Lower lobe of right lung (tissue), 2 donors: ENCODE results near the gene IDH3G. TPM values are rescaled to one million over a fixed set of nuclear protein-coding genes. Genes with fewer than 3 reads are reported as not detected.

ENCODE experiments used
- ATAC-seq, 2 donors: fragments of 200-7000 bp; cut with Tn5 transposase; one replicate each; pipeline ENCODE4 v1.9.1; 2020 to 2022; ENCODE audit warnings: mild to moderate bottlenecking in 2 of 2, moderate library complexity in 2 of 2
- DNase-seq: peaks from one replicate; pipeline ENCODE4 v3.0.0-alpha.2; 2020
- H3K27ac ChIP-seq: fragments of 200-600 bp; one replicate; pipeline ENCODE4 v1.8.0; 2022
- H3K27me3 ChIP-seq: fragments of 200-600 bp; one replicate; pipeline ENCODE4 v1.8.0; 2022; ENCODE audit warnings: low read depth
- H3K36me3 ChIP-seq: fragments of 200-600 bp; one replicate; pipeline ENCODE4 v1.8.0; 2022; ENCODE audit warnings: mild to moderate bottlenecking
- H3K4me1 ChIP-seq: fragments of 200-600 bp; one replicate; pipeline ENCODE4 v1.8.0; 2022
- H3K4me3 ChIP-seq: fragments of 200-600 bp; one replicate; pipeline ENCODE4 v1.8.0; 2022; ENCODE audit warnings: mild to moderate bottlenecking
- H3K9me3 ChIP-seq: fragments of 200-600 bp; one replicate; pipeline ENCODE4 v1.8.0; 2022
- CTCF ChIP-seq: fragments of 200-600 bp; IDR thresholded peaks from one replicate; pipeline ENCODE4 v1.8.0; 2022; ENCODE audit warnings: antibody characterized with exemption, mild to moderate bottlenecking
- intact Hi-C: fragments of 100-400 bp; cut with DNase I; formaldehyde crosslinking; loops from one replicate; pipeline ENCODE4 v1.11.0; 2022
- total RNA-seq: library from RNA; stranded (reverse); fragmentation: NEBNext Ultra II Directional; extraction: Animal tissue kit (Norgen Biotek cat#: 25700); gene quantifications from one replicate; pipeline ENCODE4 v1.2.1, GENCODE V29; 2021
- donor health status: DM: no; HTN: yes; CAD: no; lungs with severe emphysema.

Gene IDH3G
- total RNA-seq, 1 donor from 2014 or later: 50.1 TPM

- peak; percentile 8 to 11 for ATAC-seq
- Histone ChIP-seq H3K9me3 (no peaks in the 10 kb centered on the region), H3K4me1 (peaks cover 15% of the 10 kb centered on the region), H3K36me3 (peaks cover 30% of the 10 kb centered on the region), H3K27me3 (no peaks in the 10 kb centered on the region), H3K4me3 (peak overlapping the region; percentile 75), H3K27ac (peak overlapping the region; percentile 94)
- TF ChIP-seq CTCF: no peak
- intact Hi-C loops: no loop called here
- no peak for DNase-seq
Measured at GRCh38 chrX:153793291-153793690, 884 bp downstream of the IDH3G start.

- H3K36me3 ChIP-seq: peaks cover 30% of the 10 kb centered on the region
- TF ChIP-seq CTCF: no peak
- intact Hi-C loops: no loop called here
- ATAC-seq (no peak), DNase-seq (no peak)
- no peaks in the 10 kb centered on the region for H3K9me3 ChIP-seq
- no peak overlapping the region for H3K4me3 ChIP-seq
- H3K27ac ChIP-seq: no peak overlapping the region
- H3K27me3 ChIP-seq: no peaks in the 10 kb centered on the region
- peaks cover 15% of the 10 kb centered on the region for H3K4me1 ChIP-seq
Measured at GRCh38 chrX:153792368-153792767, 1.8 kb downstream of the IDH3G start.

GRCh38 chrX:153791104-153791852 is 2.9 kb downstream of the IDH3G start:
- Histone ChIP-seq H3K27me3 (no peaks in the 10 kb centered on the region), H3K4me1 (peaks cover 15% of the 10 kb centered on the region), H3K27ac (no peak overlapping the region), H3K4me3 (no peak overlapping the region), H3K9me3 (no peaks in the 10 kb centered on the region), H3K36me3 (peaks cover 33% of the 10 kb centered on the region)
- DNase-seq: no peak
- intact Hi-C loops: no loop called here
- TF ChIP-seq CTCF: no peak
- ATAC-seq: no peak

- intact Hi-C loops: no loop called here
- no peak for TF ChIP-seq CTCF
- H3K36me3 ChIP-seq: peaks cover 46% of the 10 kb centered on the region
- peaks cover 7% of the 10 kb centered on the region for H3K4me1 ChIP-seq
- H3K27ac ChIP-seq: no peak overlapping the region
- no peak for DNase-seq
- no peaks in the 10 kb centered on the region for H3K9me3 ChIP-seq
- ATAC-seq: no peak
- H3K4me3 ChIP-seq: no peak overlapping the region
- no peaks in the 10 kb centered on the region for H3K27me3 ChIP-seq
Measured at GRCh38 chrX:153789654-153790053, 4.5 kb downstream of the IDH3G start.

- Histone ChIP-seq H3K9me3 (no peaks in the 10 kb centered on the region), H3K27me3 (no peaks in the 10 kb centered on the region), H3K4me1 (no peaks in the 10 kb centered on the region), H3K36me3 (peaks cover 46% of the 10 kb centered on the region), H3K27ac (no peak overlapping the region), H3K4me3 (no peak overlapping the region)
- DNase-seq: no peak
- intact Hi-C loops: no loop called here
- no peak for ATAC-seq
- no peak for TF ChIP-seq CTCF
Measured at GRCh38 chrX:153786669-153787068, 7.5 kb downstream of the IDH3G start.
